ENCODE results near the gene MPV17. TPM values are rescaled to one million over a fixed set of nuclear protein-coding genes. Genes with fewer than 3 reads are reported as not detected.
"Not testable (repeated sequence)": the region's sequence is repeated elsewhere in the genome, so short reads cannot be mapped to it uniquely, and the experiment has no call there.

MPV17 gene
- total RNA-seq, 2 donors from 2014 or later: 56.7 to 64.3 TPM

DNA sequence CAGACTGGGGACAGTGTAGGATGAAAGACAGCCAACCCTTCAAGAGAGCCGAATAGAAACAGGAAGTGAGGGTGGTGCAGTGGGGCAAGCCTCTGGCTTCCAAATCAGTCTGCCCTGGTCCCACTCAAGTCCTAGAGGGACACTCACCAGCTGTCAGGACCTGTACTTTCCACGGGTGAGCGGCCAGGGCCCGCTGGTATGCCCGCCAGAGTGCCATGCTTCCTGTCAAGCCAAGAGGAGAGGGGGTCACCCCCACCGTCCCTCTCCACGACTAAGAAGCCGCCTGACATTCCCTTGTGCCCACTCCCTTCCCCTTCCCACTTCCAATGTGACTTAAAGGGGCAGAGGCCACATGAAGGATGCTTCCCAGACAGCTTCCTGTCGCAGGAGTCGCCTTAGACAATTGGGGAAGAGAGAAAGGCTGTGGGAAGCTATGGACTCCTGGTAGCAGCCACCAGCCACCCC is 564 bp downstream of the MPV17 start:
- peak; percentile 10 for ATAC-seq

DNA sequence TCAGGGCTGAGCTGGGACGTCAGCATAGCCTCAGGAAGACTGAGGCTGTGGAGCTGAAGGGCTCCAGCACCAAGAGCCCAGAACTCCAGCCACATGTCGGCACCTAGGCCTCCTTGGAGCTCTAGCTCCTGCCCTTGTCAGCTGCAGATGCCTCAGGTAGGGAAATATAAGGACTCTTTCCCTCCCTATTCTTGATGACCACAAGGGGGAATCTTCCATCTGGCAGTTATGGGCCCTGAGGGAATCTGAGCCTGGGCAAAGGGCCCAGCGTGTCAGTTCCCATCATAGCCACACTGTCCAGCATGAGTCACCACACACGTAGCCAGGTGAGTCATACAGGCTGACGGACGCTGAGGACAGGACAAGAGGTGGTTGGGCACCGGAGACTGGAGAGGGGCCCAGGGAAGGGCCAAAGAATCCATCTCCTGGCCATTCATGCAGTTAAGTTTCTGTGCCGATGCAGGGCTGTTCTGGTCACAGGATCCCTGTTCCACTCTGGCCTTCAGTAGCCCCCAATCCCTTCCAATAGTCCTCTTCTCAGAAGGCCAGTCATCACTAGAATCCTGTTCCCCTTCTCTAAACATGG is 1.8 kb downstream of the MPV17 start:
- ATAC-seq: peak; percentile 78
- intact Hi-C loops (cut with DNase I): no loop called here
- no peaks in the 10 kb centered on the region for H3K36me3 ChIP-seq (replicated peaks in 1 of 2; ENCODE audit: insufficient read depth in 1 of 2, low read depth in 2 of 2)
- peak in 2 of 3 donors; percentile 52 to 63 for TF ChIP-seq POLR2A (IDR thresholded peaks at IDR 0.05)
- TF ChIP-seq, protein P1, sequence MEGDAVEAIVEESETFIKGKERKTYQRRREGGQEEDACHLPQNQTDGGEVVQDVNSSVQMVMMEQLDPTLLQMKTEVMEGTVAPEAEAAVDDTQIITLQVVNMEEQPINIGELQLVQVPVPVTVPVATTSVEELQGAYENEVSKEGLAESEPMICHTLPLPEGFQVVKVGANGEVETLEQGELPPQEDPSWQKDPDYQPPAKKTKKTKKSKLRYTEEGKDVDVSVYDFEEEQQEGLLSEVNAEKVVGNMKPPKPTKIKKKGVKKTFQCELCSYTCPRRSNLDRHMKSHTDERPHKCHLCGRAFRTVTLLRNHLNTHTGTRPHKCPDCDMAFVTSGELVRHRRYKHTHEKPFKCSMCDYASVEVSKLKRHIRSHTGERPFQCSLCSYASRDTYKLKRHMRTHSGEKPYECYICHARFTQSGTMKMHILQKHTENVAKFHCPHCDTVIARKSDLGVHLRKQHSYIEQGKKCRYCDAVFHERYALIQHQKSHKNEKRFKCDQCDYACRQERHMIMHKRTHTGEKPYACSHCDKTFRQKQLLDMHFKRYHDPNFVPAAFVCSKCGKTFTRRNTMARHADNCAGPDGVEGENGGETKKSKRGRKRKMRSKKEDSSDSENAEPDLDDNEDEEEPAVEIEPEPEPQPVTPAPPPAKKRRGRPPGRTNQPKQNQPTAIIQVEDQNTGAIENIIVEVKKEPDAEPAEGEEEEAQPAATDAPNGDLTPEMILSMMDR (IDR thresholded peaks at IDR 0.05): peak in 6 of 7 experiments; percentile 21 to 69 (median 54)
- no peaks in the 10 kb centered on the region for H3K9me3 ChIP-seq
- H3K4me3 ChIP-seq: no peak overlapping the region
- H3K27me3 ChIP-seq: no peaks in the 10 kb centered on the region
- H3K27ac ChIP-seq: peak overlapping the region; percentile 50 to 100 (median 96)
- peak; percentile 87 to 96 (median 92) for DNase-seq
- peaks cover 56% of the 10 kb centered on the region for H3K4me1 ChIP-seq
- 40 to 44% methylated on average over 5 to 8 of the region's 8 CpGs for WGBS, 2 donors

More for the DNA sequence above, 564 bp downstream of the MPV17 start:
- Histone ChIP-seq H3K4me3 (peak overlapping the region; percentile 13 to 69), H3K27ac (peak overlapping the region; percentile 78 to 100 (median 96)), H3K27me3 (no peaks in the 10 kb centered on the region), H3K9me3 (no peaks in the 10 kb centered on the region), H3K36me3 (replicated peaks in 1 of 2; ENCODE audit: insufficient read depth in 1 of 2, low read depth in 2 of 2) (peaks cover 0 to 2% of the 10 kb centered on the region in 2 donors), H3K4me1 (peaks cover 44% of the 10 kb centered on the region)
- TF ChIP-seq, protein P1 (IDR thresholded peaks at IDR 0.05): no peak
- no peak for TF ChIP-seq POLR2A (IDR thresholded peaks at IDR 0.05)
- 0 to 3% methylated on average over 6 to 10 of the region's 10 CpGs for WGBS, 2 donors
- peak; percentile 32 to 43 (median 35) for DNase-seq
- intact Hi-C loops (cut with DNase I): no loop called here

DNA sequence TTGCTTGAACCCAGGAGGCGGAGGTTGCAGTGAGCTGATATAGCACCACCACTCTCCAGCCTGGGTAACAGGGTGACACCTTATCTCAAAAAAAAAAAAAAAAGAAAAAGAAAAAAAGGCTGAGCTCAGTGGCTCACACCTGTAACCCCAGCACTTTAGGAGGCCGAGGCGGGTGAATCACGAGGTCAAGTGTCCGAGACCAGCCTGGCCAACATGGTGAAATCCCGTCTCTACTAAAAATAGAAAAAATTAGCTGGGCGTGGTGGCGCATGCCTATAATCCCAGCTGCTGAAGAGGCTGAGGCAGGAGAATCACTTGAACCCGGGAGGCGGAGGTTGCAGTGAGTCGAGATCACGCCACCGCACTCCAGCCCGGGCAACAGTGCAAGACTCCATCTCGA is 3.1 kb downstream of the MPV17 start:
- DNase-seq; H3K9me3 ChIP-seq; H3K4me3 ChIP-seq; H3K36me3 ChIP-seq (replicated peaks in 1 of 2; ENCODE audit: insufficient read depth in 1 of 2, low read depth in 2 of 2); intact Hi-C loops (cut with DNase I); ATAC-seq; H3K27ac ChIP-seq; H3K27me3 ChIP-seq: not testable (repeated sequence)
- WGBS, 2 donors: 89 to 96% methylated on average over 15 of the region's 15 CpGs
- peaks cover 57% of the 10 kb centered on the region for H3K4me1 ChIP-seq

DNA sequence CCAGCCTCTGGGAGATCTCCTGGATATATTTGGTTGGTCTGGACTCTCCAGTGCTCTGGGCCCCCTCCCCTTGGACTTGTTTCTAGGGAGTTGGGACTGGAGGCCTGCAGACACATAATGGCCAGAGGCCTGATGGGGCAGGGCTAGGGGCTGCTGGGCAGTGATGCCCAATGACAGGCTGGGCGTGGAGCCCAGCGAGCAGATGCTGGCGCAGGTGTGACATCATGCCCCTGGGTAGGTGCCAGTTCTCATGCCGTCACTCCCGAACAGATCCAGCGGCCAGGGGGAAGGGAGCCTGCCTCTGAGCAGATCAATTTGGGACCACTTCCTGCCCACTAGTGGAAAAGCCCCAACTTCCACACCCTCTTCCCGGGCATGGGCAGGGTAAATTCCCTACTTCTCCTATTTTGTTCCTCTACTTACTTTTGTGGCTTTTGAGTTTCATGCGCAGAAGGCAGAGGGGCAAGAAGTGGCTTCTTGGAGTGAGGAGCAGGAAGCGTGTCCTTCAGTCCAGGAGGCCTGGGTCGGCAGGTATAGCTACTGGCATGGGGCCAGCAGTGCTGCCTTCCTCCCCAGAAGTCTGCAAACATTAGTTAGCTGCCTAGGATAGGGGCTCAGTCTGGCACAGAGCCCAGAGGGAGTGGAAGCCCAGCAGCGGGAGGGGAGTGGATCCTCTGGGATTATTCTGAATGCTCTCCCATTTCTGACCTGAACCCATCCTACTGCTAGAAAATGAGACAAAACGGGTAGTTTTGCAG is 6.1 kb downstream of the MPV17 start:
- Histone ChIP-seq H3K9me3 (no peaks in the 10 kb centered on the region), H3K4me1 (peaks cover 37% of the 10 kb centered on the region), H3K36me3 (replicated peaks in 1 of 2; ENCODE audit: insufficient read depth in 1 of 2, low read depth in 2 of 2) (no peaks in the 10 kb centered on the region), H3K27ac (peak overlapping the region; percentile 77 to 84 (median 84)), H3K4me3 (no peak overlapping the region), H3K27me3 (no peaks in the 10 kb centered on the region)
- DNase-seq: peak; percentile 92 to 97 (median 95)
- WGBS, 2 donors: 43% methylated on average over 12 of the region's 12 CpGs
- ATAC-seq: peak; percentile 92
- intact Hi-C loops (cut with DNase I): no loop called here
- TF ChIP-seq POLR2A (IDR thresholded peaks at IDR 0.05): no peak
- TF ChIP-seq, protein P1 (IDR thresholded peaks at IDR 0.05): no peak

DNA sequence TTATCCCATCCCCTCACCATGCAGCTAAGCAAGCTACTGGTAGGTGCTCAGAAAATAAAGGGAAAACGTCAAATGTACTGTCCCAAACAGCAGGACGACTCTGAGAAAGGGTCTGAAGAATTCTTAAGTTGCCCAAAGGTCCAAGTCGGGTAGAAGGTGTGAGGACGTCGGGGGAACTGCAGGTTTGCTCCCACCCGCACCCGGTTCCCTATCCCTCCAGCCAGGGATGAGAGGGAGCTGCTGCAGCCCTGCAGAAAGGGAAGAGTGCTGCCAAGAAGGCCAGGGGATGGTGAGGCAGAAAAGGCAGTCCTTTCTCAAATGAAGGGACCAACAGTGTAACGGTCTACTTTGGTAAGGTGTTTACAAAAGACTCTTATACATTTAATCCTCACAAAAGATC is 7.8 kb downstream of the MPV17 start:
- ATAC-seq (no peak), DNase-seq (no peak)
- intact Hi-C loops (cut with DNase I): no loop called here
- H3K4me1 ChIP-seq: peaks cover 20% of the 10 kb centered on the region
- no peak overlapping the region for H3K27ac ChIP-seq
- no peak overlapping the region for H3K4me3 ChIP-seq
- TF ChIP-seq POLR2A (IDR thresholded peaks at IDR 0.05): no peak
- TF ChIP-seq, protein P1 (IDR thresholded peaks at IDR 0.05): no peak
- H3K27me3 ChIP-seq: no peaks in the 10 kb centered on the region
- H3K9me3 ChIP-seq: no peaks in the 10 kb centered on the region
- H3K36me3 ChIP-seq (replicated peaks in 1 of 2; ENCODE audit: insufficient read depth in 1 of 2, low read depth in 2 of 2): no peaks in the 10 kb centered on the region
- 64 to 72% methylated on average over 8 of the region's 8 CpGs for WGBS, 2 donors

Measured in body of pancreas (tissue), 4 donors.